Stimulated activated memory B cell treated with anti-CD40 and anti-IgM and Interleukin-4, amounts not matched to agents 10 μg/mL and 1 μg/mL and 100 μg/mL, for 72 hours (primary cell): ENCODE results near the gene AP2A2.

Source experiments
- ATAC-seq: fragments of 150-1000 bp; cut with Tn5 transposase; 2 replicates; pipeline ENCODE4 v1.10.0; 2021
- H3K27ac Mint-ChIP-seq: one replicate; pipeline ENCODE4 v1.8.0; 2022; ENCODE audit warnings: mild to moderate bottlenecking, mixed read lengths
- H3K27me3 Mint-ChIP-seq: one replicate; pipeline ENCODE4 v1.8.0; 2022; ENCODE audit warnings: mixed read lengths
- H3K36me3 Mint-ChIP-seq: one replicate; pipeline ENCODE4 v1.8.0; 2022; ENCODE audit warnings: mixed read lengths
- H3K4me1 Mint-ChIP-seq: one replicate; pipeline ENCODE4 v1.8.0; 2022; ENCODE audit warnings: mixed read lengths
- H3K4me3 Mint-ChIP-seq: one replicate; pipeline ENCODE4 v1.8.0; 2022; ENCODE audit warnings: mild to moderate bottlenecking, moderate library complexity, mixed read lengths
- H3K9me3 Mint-ChIP-seq: one replicate; pipeline ENCODE4 v1.8.0; 2022; ENCODE audit warnings: mixed read lengths

Gene AP2A2

DNA sequence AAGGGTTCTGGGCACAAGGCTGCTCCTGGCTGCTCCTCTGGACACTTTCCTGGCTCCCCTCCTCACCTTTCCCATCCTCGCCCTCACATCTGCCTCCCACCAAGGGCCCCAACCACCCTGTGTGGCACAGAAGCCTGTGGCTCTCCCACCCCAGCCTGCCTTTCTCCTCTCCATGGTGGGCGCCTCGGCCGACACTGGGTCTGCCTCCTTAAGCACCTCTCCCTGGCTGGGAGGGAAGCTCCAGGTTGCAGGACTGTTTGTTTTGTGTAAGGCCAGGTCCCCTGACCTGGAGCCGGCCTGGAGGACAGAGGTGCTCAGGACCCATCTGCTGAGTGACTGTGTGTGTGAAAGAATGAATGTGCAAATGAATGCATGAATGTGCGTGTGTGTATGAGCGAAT, 96.7 kb downstream of the AP2A2 start:
- H3K27me3 Mint-ChIP-seq, result no peaks in the 10 kb centered on the region
- no peak for ATAC-seq
- H3K4me3 Mint-ChIP-seq, result no peak overlapping the region
- H3K4me1 Mint-ChIP-seq, result peaks cover 9% of the 10 kb centered on the region
- H3K36me3 Mint-ChIP-seq, result peaks cover 16% of the 10 kb centered on the region
- H3K27ac Mint-ChIP-seq, result no peak overlapping the region
- peaks cover 14% of the 10 kb centered on the region for H3K9me3 Mint-ChIP-seq

DNA sequence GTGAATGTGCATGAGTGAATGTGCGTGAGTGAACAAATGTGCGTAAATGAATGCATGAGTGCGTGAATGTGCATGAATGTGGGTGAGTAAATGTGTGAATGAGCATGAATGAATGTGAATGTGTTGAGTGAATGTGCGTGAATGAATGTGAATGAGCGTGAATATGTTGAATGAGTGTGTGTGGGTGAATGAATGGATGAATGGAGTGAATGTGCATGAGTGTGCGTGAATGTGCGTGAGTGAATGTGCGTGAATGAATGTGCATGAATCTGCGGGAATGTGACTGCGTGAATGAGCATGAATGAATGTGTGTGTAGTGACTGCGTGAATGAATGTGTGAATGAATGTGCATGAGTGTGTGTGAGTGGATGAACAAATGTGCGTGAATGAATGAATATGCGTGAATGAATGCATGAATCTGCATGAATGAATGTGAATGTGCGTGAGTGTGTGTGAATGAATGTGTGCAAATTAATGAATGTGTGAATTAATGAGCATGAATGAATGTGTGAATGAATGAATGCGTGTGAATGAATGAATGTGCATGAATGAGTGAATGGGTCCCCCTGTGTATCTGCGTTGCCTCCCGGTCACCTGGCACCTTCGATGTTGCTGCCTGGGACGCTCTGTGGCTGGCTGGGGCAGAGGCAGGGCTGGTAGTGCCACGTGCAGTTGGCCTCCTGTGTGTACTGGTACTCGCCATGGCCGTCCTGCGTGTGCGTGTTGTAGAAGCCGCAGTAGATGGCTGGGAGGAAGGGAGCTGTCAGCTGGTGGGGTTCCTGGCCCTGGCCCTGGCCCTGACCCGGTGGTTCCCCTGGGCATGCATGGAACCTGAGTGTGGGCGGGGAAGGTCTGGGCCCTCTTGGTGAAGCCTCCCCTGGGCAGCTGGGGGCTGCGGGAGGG, 97.5 kb downstream of the AP2A2 start:
- H3K4me1 Mint-ChIP-seq, result peaks cover 1% of the 10 kb centered on the region
- peaks cover 8% of the 10 kb centered on the region for H3K9me3 Mint-ChIP-seq
- no peak for ATAC-seq
- no peak overlapping the region for H3K4me3 Mint-ChIP-seq
- peaks cover 9% of the 10 kb centered on the region for H3K36me3 Mint-ChIP-seq
- H3K27me3 Mint-ChIP-seq, result no peaks in the 10 kb centered on the region
- H3K27ac Mint-ChIP-seq, result no peak overlapping the region

DNA sequence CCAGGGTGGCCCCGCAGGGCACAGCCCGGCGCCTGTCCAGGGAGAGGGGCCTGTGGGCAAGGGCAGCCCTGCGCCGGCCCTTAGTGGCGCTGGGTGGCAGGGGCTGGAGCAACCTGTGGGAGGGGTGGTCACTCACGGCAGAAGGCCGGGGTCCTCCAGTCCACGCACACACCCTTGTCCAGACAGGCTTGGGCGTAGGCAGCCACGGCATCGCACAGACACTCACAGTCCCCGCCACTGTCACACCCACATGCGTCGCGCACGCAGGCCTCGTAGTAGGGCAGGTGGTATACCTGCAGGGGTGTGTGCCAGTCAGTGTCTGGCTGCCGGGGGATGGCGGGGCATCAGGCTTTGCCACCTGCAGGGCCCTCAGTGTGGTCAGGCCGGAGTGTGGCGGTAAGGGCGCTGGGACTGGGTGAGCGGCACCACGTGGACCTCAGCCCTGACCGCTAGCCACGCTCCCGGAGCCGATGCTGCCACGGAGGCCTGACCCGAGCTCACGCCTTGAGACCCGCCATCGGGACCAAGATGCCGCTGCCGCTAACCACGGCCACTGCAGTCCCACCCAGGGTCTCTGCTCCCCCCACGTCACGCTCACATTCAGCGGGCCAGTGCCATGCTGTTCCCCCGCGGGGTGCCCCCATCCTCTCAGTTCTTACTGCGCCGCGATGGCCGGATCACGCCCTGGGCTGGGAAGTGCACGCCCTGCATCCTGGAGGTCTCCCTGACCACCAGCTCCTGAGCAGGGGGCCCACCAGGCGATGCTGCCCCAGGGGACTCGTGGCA, 98.3 kb downstream of the AP2A2 start:
- H3K36me3 Mint-ChIP-seq, result peaks cover 8% of the 10 kb centered on the region
- H3K4me3 Mint-ChIP-seq, result no peak overlapping the region
- H3K27ac Mint-ChIP-seq, result no peak overlapping the region
- ATAC-seq, result no peak
- H3K9me3 Mint-ChIP-seq, result peaks cover 7% of the 10 kb centered on the region
- no peaks in the 10 kb centered on the region for H3K27me3 Mint-ChIP-seq
- no peaks in the 10 kb centered on the region for H3K4me1 Mint-ChIP-seq

DNA sequence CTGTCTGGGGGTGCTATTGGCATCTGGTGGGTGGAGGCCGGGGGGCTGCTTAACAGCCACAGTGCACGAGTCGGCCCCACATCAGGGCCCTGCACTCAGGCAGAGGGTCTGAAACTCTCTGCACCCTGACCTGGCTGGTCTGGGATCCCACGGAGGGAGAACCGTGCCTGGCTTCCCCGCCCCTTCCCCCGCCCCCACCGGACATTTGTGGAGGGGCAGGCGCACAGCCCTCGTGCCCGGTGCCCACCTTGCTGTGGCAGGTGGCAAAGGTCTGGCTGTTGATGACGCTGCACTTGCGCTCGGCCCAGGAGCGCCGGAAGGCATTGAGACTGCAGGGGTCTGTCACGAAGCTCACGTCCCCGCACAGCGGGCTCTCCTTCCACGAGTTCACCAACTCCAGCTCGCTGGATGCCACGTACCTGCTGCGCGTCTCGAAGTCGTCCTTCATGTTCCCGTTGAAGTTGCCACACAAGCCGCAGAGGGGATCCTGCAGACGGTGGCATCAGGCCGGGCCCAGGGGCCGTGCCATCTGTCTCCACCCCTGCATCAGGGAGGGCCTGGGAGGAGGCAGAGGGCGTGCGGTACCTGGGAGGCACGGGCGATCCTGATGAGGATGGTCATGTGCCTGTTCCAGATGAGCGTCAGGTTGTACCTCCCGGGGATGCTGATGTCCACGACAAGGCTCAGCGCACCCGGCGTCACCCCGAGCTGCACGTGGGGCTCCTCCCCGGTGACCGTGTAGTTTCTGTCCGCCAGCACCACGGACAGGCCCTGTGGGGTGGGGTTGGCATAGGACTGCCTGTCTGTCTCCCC, 99.1 kb downstream of the AP2A2 start:
- Mint-ChIP-seq H3K4me3 (no peak overlapping the region), H3K27ac (no peak overlapping the region), H3K36me3 (peaks cover 8% of the 10 kb centered on the region), H3K27me3 (no peaks in the 10 kb centered on the region), H3K4me1 (no peaks in the 10 kb centered on the region), H3K9me3 (peaks cover 7% of the 10 kb centered on the region)
- ATAC-seq, result no peak

DNA sequence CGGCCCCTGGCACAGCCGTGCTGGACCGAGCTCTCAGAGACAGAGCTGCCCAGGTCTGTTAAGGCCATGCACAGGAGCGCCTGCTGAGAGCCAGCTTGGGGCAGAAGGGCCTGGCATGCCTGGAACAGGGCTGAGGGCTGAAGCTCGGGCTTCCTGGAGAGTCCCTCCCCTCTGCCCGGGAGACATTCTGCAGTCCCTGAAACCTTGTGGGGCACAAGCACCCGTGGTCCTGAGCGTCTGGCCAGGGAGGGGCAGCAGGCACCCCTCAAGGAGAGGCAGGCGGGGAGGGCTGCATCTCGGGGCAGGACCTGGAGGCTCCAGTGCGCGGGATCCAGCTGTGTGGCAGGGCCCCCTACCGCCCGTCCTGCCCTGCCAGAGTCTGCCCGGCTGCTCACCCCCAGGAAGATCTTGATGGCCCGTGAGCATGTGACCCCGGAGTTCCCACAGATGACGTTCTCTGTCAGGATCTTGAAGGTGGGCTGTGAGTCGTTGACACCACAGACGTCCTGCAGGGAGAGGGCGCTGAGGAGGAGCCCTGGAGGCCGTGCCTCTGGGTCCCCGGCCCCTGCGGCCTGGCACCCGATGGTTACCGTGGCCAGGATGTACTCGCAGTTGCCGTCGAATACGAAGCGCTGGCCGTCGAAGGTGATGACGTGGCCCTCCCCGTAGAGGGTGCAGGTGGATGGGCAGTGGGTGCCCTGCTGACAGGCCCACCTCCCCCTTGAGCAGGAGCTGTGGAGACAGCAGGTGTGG, 99.9 kb downstream of the AP2A2 start:
- Mint-ChIP-seq H3K27me3 (no peaks in the 10 kb centered on the region), H3K4me3 (no peak overlapping the region), H3K4me1 (no peaks in the 10 kb centered on the region), H3K9me3 (peaks cover 7% of the 10 kb centered on the region), H3K27ac (no peak overlapping the region), H3K36me3 (peaks cover 8% of the 10 kb centered on the region)
- no peak for ATAC-seq

DNA sequence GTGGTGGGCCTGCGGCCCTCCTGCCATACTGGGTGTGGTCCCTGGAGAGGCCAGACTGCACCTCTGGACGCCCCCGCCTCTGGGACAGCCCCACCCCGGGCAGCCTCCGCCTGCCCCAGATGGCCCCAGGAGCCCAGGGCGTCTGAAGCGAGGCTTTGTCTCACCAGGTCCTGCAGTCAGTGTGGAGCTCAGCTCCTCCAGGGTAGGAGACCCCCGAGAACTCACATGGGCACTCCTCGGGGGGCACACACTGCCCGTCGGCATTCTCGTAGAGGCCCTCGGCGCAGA, 100.4 kb downstream of the AP2A2 start:
- no peaks in the 10 kb centered on the region for H3K4me1 Mint-ChIP-seq
- H3K9me3 Mint-ChIP-seq, result peaks cover 7% of the 10 kb centered on the region
- H3K36me3 Mint-ChIP-seq, result peaks cover 8% of the 10 kb centered on the region
- H3K27ac Mint-ChIP-seq, result no peak overlapping the region
- H3K27me3 Mint-ChIP-seq, result no peaks in the 10 kb centered on the region
- no peak overlapping the region for H3K4me3 Mint-ChIP-seq
- ATAC-seq, result no peak

DNA sequence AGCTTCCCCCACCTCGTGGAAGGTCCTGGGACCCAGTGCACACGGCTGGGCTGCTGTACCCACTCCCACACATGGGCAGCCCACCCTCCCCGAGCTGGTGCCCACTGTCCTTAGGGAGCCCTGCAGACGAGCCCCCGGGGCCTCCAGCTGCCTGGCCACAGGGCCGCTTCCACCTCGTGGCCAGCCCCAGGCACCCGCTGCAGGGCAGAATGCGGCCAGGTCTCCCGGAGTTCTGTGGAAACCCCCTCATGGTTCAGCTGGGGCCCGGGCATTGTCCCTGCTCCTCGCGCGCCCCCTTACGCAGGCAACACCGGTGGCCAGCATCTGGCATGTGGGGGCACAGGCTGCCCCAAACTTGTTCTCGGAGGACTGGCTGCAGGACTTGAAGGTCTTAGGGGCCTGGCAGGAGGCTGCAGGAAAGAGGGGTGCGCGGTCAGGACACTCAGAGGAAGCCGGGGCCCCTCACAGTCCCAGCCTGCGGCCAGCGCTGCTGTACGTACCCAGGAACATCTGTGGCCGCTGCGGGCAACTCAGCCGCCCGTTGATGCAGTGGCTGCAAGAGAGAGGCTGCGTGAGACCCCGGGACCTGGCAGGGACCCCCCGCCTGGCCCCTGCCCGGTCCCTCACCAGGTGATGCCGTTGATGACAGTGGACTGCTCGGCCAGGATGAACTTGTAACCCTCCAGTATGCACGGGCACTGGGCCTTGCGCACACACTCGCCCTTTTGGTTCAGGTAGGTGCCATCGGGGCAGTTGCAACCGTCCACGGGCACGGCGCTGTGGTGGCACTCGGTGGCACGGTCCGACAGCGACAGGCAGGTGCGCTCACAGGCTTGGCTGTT, 101.2 kb downstream of the AP2A2 start:
- Mint-ChIP-seq H3K9me3 (peaks cover 7% of the 10 kb centered on the region), H3K4me1 (no peaks in the 10 kb centered on the region), H3K36me3 (peaks cover 8% of the 10 kb centered on the region), H3K27me3 (no peaks in the 10 kb centered on the region), H3K27ac (no peak overlapping the region), H3K4me3 (no peak overlapping the region)
- no peak for ATAC-seq

DNA sequence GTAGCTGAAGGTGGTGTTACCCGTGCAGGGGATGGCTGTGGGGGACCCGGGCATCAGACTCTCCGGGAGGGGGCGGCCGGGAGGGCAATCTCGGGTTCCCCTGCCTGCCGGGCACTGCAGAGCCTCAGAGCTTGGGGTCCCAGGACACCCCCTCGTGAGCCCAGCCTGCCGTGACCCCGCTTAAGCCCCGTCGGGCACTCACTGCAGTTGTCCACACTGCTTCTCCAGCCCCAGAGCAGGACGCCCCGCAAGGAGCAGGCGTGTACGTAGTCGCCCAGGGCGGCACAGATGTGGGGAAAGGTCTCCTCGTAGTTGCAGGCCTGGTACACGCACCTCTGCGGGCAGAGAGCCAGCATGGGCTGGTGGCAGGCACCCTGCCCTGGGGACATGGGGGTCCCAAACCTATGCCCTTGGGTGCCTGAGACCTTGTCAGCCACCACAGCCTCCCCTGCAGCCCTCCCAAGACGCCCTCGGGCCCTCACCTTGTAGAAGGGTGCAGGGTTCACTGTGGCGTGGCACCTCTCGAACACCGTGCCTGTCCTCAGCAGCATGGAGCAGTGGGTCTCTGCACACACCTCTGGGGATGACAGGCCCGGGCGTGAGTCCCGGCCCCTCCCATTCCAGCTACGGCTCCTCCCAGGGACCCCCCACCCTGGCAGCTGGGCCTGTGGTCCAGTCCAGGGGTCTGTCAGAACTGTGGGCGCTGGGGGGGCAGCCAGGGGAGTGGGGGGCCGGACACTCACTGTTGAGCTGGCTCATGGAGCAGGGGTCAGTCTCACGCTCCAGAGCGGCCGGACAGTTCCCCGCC, 102.0 kb downstream of the AP2A2 start:
- Mint-ChIP-seq H3K4me1 (no peaks in the 10 kb centered on the region), H3K27me3 (no peaks in the 10 kb centered on the region), H3K4me3 (no peak overlapping the region), H3K9me3 (peaks cover 12% of the 10 kb centered on the region), H3K36me3 (peaks cover 6% of the 10 kb centered on the region), H3K27ac (no peak overlapping the region)
- ATAC-seq, result no peak

DNA sequence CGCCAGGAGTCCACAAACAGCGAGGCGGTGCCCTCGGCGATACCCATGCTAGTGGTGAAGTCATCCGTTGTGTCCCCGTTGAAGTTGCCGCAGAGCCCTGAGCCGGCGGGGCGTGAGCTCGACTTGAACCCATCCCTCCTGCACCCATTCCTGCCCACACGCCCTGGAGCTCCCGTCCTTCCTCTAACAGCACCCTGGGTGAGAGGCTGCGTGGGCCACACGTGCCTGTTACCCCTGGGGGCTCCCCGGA, 102.5 kb downstream of the AP2A2 start:
- Mint-ChIP-seq H3K9me3 (peaks cover 7% of the 10 kb centered on the region), H3K27me3 (no peaks in the 10 kb centered on the region), H3K4me1 (no peaks in the 10 kb centered on the region), H3K4me3 (no peak overlapping the region), H3K27ac (no peak overlapping the region), H3K36me3 (peaks cover under 1% of the 10 kb centered on the region)
- no peak for ATAC-seq

DNA sequence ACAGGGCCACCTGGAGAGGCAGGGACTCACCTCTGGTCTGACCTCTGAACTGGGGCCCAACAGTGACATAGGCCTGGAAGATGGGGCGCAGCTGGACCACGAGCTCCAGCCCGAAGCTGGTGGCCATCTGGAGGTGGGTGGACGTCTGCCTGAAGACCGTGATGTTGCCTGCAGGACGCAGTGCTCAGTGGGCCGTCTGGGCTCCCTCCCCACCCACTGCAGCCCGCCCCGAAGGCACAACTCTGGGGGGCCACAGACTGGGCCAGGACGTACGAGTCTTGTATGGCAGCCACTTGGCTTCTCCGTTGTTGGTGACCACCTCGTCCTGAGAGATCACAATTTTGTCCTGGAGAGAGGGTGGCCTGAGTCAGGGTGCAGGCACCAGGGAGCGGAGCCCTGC, 102.9 kb downstream of the AP2A2 start:
- no peak for ATAC-seq
- no peak overlapping the region for H3K4me3 Mint-ChIP-seq
- peaks cover 7% of the 10 kb centered on the region for H3K9me3 Mint-ChIP-seq
- no peaks in the 10 kb centered on the region for H3K4me1 Mint-ChIP-seq
- H3K36me3 Mint-ChIP-seq, result no peaks in the 10 kb centered on the region
- H3K27me3 Mint-ChIP-seq, result no peaks in the 10 kb centered on the region
- no peak overlapping the region for H3K27ac Mint-ChIP-seq

DNA sequence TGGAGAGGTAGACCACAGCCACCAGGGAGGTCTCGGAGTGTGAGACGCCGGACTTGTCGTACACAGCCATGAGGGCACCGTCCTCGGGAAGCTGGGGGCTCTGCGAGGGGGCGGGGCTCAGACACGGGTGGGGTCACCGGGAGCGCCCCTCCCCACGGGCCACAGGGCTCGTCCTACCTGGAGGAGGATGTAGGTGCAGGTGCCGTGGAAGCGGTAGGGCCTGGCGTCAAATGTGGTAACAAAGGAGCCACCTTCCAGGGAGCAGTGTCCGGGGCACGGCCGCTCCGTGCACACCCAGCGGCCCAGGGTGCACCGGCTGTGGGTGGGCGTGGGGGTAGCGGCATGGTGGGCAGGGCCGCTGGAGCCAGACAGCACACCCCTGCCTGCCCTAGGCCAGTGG, 103.4 kb downstream of the AP2A2 start:
- H3K4me3 Mint-ChIP-seq, result no peak overlapping the region
- H3K4me1 Mint-ChIP-seq, result no peaks in the 10 kb centered on the region
- ATAC-seq, result no peak
- H3K36me3 Mint-ChIP-seq, result no peaks in the 10 kb centered on the region
- H3K9me3 Mint-ChIP-seq, result peaks cover 7% of the 10 kb centered on the region
- H3K27ac Mint-ChIP-seq, result no peak overlapping the region
- no peaks in the 10 kb centered on the region for H3K27me3 Mint-ChIP-seq

DNA sequence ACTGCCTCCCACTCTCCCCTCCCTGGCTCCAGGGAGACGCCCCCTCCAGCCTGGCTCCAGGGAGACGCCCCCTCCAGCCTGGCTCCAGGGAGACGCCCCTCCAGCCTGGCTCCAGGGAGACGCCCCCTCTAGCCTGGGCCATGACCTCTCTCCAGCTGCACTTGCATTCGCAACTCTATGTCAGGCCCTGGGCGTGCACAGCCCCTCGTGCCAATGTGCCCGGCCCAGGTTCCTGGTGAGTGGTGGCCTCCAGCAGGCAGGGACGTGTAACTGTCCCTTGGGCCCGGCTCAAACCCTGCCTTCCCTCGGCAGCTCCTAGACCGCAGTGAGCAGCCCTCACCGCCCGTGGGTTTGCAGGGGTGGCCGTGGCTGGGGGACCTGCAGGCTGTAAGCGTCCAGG, 104.0 kb downstream of the AP2A2 start:
- no peaks in the 10 kb centered on the region for H3K36me3 Mint-ChIP-seq
- peaks cover 7% of the 10 kb centered on the region for H3K9me3 Mint-ChIP-seq
- ATAC-seq, result no peak
- H3K27me3 Mint-ChIP-seq, result no peaks in the 10 kb centered on the region
- H3K4me3 Mint-ChIP-seq, result no peak overlapping the region
- no peaks in the 10 kb centered on the region for H3K4me1 Mint-ChIP-seq
- H3K27ac Mint-ChIP-seq, result no peak overlapping the region

DNA sequence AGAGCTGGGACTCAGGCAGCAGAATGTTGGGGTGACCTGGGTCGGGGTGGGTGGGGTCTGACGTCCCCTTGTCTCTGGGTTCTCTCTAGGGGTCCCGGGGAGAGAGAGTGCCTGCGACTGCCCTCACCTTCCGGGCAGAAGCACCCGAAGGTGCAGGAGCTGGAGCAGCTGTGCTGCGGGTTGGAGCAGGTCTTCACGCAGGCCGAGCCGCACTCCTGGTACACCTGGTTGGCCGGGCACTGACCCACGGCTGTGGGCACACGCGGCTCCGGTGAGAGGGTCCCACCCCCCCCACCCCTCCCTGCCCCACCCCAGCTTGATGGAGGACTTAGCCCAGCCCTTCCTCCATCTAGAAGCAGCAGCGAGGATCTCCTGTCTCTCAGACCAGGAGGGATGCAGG, 104.4 kb downstream of the AP2A2 start:
- H3K9me3 Mint-ChIP-seq, result peaks cover 7% of the 10 kb centered on the region
- H3K36me3 Mint-ChIP-seq, result no peaks in the 10 kb centered on the region
- H3K4me1 Mint-ChIP-seq, result no peaks in the 10 kb centered on the region
- H3K27me3 Mint-ChIP-seq, result no peaks in the 10 kb centered on the region
- ATAC-seq, result no peak
- no peak overlapping the region for H3K27ac Mint-ChIP-seq
- H3K4me3 Mint-ChIP-seq, result no peak overlapping the region

DNA sequence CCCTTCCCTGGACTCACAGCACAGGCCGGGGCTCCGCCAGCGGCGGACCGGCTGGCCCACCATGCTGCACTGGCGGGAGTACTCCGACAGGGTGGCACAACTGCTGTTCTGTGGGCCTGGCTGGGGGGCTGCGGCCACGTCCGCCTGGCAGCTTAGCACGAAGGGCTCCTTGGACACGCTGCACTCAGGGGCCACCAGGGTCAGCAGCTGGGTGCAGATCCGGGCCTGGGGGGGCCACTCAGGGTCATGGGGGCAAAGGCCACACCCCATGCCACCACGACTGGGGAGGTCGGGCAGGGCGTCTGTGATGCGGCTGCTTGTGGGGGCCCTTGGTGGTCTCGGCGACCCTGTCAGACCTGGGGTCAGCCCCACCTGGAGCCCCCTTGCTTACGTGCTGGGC, 104.9 kb downstream of the AP2A2 start:
- Mint-ChIP-seq H3K9me3 (peaks cover 7% of the 10 kb centered on the region), H3K4me3 (no peak overlapping the region), H3K27ac (no peak overlapping the region), H3K27me3 (no peaks in the 10 kb centered on the region), H3K4me1 (no peaks in the 10 kb centered on the region), H3K36me3 (no peaks in the 10 kb centered on the region)
- no peak for ATAC-seq
